Endothelial cell of umbilical vein (primary cell): ENCODE measurements around the gene NLGN1. TPM values are rescaled to one million over a fixed set of nuclear protein-coding genes. Genes with fewer than 3 reads are reported as not detected.

ENCODE experiments used
- BruUV-seq: library from RNA; stranded (reverse); fragments of 400-500 nt; replicated peaks from 2 replicates; lab custom pipeline; 2021; lab: Mats Ljungman, UMichigan
- CTCF ChIA-PET: fragments of 300-600, 350-600 bp; sonication (Branson Sonifier 250); formaldehyde crosslinking; loops from one replicate; lab custom pipeline; 2021; ENCODE audit warnings: antibody characterized with exemption, inconsistent platforms; lab: Charles Lee
- POLR2A ChIA-PET: fragments of 300-600, 350-600 bp; sonication (Branson Sonifier 250); formaldehyde crosslinking; loops from one replicate; lab custom pipeline; 2021; ENCODE audit warnings: antibody characterized with exemption, inconsistent platforms; lab: Charles Lee
- DNase-seq: peaks from one replicate; pipeline ENCODE4 v3.0.0-alpha.2; 2011; ENCODE audit warnings: low read depth, low spot score
- FAIRE-seq: peaks from 2 replicates; lab custom pipeline; 2011; peaks lifted over from hg19 to GRCh38; lab: Jason Lieb, UNC
- H2AFZ ChIP-seq: 2 replicates; pipeline ENCODE4 v1.6.0; 2012; ENCODE audit warnings: low read depth, low read length, control low read depth, inconsistent platforms
- H3K27ac ChIP-seq: 2 replicates; pipeline ENCODE4 v1.5.1; 2011; ENCODE audit warnings: low read depth, mild to moderate bottlenecking, control low read depth, low read length, moderate library complexity; ENCODE audit not compliant: insufficient read depth
- H3K27me3 ChIP-seq, 2 experiments: 2 replicates each; pipeline versions ENCODE4 v1.6.0 to v1.6.1; 2011; ENCODE audit warnings: low read length in 2 of 2, mixed read lengths in 1 of 2; ENCODE audit not compliant: control insufficient read depth in 2 of 2, insufficient read depth in 2 of 2
- H3K36me3 ChIP-seq, 2 experiments: 2 replicates in 1 of 2; 3 replicates in 1 of 2; pipeline ENCODE4 v1.5.1; 2011; ENCODE audit warnings: low read length in 2 of 2, mild to moderate bottlenecking in 1 of 2, moderate library complexity in 1 of 2; ENCODE audit not compliant: control insufficient read depth in 2 of 2, insufficient read depth in 2 of 2; ENCODE audit errors: extremely low read depth in 1 of 2
- H3K4me1 ChIP-seq: 3 replicates; pipeline ENCODE4 v1.5.1; 2011; ENCODE audit warnings: mild to moderate bottlenecking, low read length; ENCODE audit not compliant: control insufficient read depth, insufficient read depth; ENCODE audit errors: extremely low read depth
- H3K4me2 ChIP-seq: 2 replicates; pipeline ENCODE4 v1.6.1; 2011; ENCODE audit warnings: low read length, control low read depth, mixed read lengths; ENCODE audit not compliant: insufficient read depth
- H3K4me3 ChIP-seq, 3 experiments: fragments of 200-600 bp in 1 of 3; sonication (generic), shearing (Covaris generic) in 1 of 3; replicated peaks in 1 of 3; 2 replicates each; pipeline ENCODE4 v1.5.1; 2011 to 2016; ENCODE audit warnings: control low read depth in 3 of 3, low read length in 3 of 3, mild to moderate bottlenecking in 2 of 3, inconsistent platforms in 1 of 3, low read depth in 1 of 3, moderate library complexity in 1 of 3; ENCODE audit not compliant: insufficient read depth in 1 of 3
- H3K79me2 ChIP-seq: 2 replicates; pipeline ENCODE4 v1.6.0; 2012; ENCODE audit warnings: low read length, inconsistent platforms; ENCODE audit not compliant: control insufficient read depth, insufficient read depth
- H3K9ac ChIP-seq: replicated peaks from 2 replicates; pipeline ENCODE3; 2011; ENCODE audit warnings: low read length, control low read depth; ENCODE audit not compliant: insufficient read depth; ENCODE audit errors: extremely low read depth
- H3K9me1 ChIP-seq: replicated peaks from 3 replicates; pipeline ENCODE4 v1.6.0; 2011; ENCODE audit warnings: mild to moderate bottlenecking, low read length; ENCODE audit not compliant: control insufficient read depth, insufficient read depth; ENCODE audit errors: extremely low read depth
- H3K9me3 ChIP-seq: replicated peaks from 2 replicates; pipeline ENCODE4 v1.5.1; 2012; ENCODE audit warnings: low read length, inconsistent platforms; ENCODE audit not compliant: control insufficient read depth, insufficient read depth
- H4K20me1 ChIP-seq: replicated peaks from 2 replicates; pipeline ENCODE3; 2011; ENCODE audit warnings: mild to moderate bottlenecking, low read length; ENCODE audit not compliant: control insufficient read depth, insufficient read depth; ENCODE audit errors: extremely low read depth
- CTCF ChIP-seq, 2 donors: IDR thresholded peaks; 1 replicate in 1 of 2; 2 replicates in 1 of 2; pipeline ENCODE4 v1.5.1; 2011; ENCODE audit warnings: low read length in 2 of 2, mild to moderate bottlenecking in 2 of 2, moderate library complexity in 2 of 2, control low read depth in 1 of 2, inconsistent platforms in 1 of 2, low read depth in 1 of 2; ENCODE audit not compliant: insufficient read depth in 1 of 2; ENCODE audit errors: extremely low read depth in 1 of 2
- EZH2 ChIP-seq: IDR thresholded peaks from 2 replicates; pipeline ENCODE4 v1.6.1; 2012; ENCODE audit warnings: borderline replicate concordance, low read depth, mild to moderate bottlenecking, moderate library complexity, low read length, inconsistent platforms; ENCODE audit not compliant: severe bottlenecking
- FOS ChIP-seq: IDR thresholded peaks from 2 replicates; pipeline ENCODE4 v1.6.1; 2011; ENCODE audit warnings: mild to moderate bottlenecking, low read length, moderate library complexity, borderline replicate concordance; ENCODE audit not compliant: insufficient read depth
- GATA2 ChIP-seq: IDR thresholded peaks from 2 replicates; pipeline ENCODE4 v1.7.0; 2011; ENCODE audit warnings: low read depth, mild to moderate bottlenecking, moderate library complexity, mixed read lengths, low read length; ENCODE audit not compliant: insufficient read length, insufficient read depth
- JUN ChIP-seq: IDR thresholded peaks from 2 replicates; pipeline ENCODE4 v1.6.1; 2011; ENCODE audit warnings: borderline replicate concordance, low read depth; ENCODE audit not compliant: insufficient read length, insufficient read depth
- MAX ChIP-seq: IDR thresholded peaks from 2 replicates; pipeline ENCODE4 v1.6.1; 2011; ENCODE audit not compliant: insufficient read depth, insufficient read length
- MYC ChIP-seq: IDR thresholded peaks from one replicate; pipeline ENCODE4 v1.6.1; 2011; ENCODE audit warnings: mild to moderate bottlenecking, low read depth, low read length
- POLR2A ChIP-seq: IDR thresholded peaks from 2 replicates; pipeline ENCODE4 v1.6.1; 2012; ENCODE audit warnings: low read depth, mild to moderate bottlenecking, control low read depth, low read length
- POLR2AphosphoS5 ChIP-seq: IDR thresholded peaks from 2 replicates; pipeline ENCODE4 v1.6.1; 2012; ENCODE audit warnings: low read depth, mild to moderate bottlenecking, control low read depth, low read length, moderate library complexity; ENCODE audit not compliant: insufficient read depth
- dilution Hi-C: fragments of 300-500 bp; cut with MboI; formaldehyde crosslinking; loops from one replicate; pipeline ENCODE4 v1.15.0; 2019; ENCODE audit warnings: low sequenced_read_pairs; ENCODE audit not compliant: extremely low pct_ligation_motif_present
- intact Hi-C: fragments of 100-400 bp; cut with micrococcal nuclease; formaldehyde crosslinking; loops from one replicate; pipeline ENCODE4 v1.10.0; 2022
- polyA plus RNA-seq, 4 experiments: library from polyadenylated mRNA; depleted of rRNA in 3 of 4; stranded (reverse) in 3 of 4; unstranded in 1 of 4; fragments of >200 nt; gene quantifications; 2 replicates each; pipeline versions ENCODE4 v1.2.1 to v1.2.3, GENCODE V29; 2011 to 2012; ENCODE audit warnings: missing spikeins in 1 of 4
- total RNA-seq: library from RNA; stranded (reverse); gene quantifications from 2 replicates; pipeline ENCODE4 v1.2.3, GENCODE V29; 2021

Gene NLGN1
- total and polyA plus RNA-seq, 2 donors (not counting 3 experiments of a cell fraction or from before 2014, with no cell fraction given) = 7.9 to 16.3 TPM

- no peaks in the 10 kb centered on the region for H3K27me3 ChIP-seq
- CTCF ChIA-PET = no interaction called here
- H3K4me1 ChIP-seq = no peaks in the 10 kb centered on the region
- no peaks in the 10 kb centered on the region for H3K9me3 ChIP-seq
- dilution Hi-C loops = no loop called here
- BruUV-seq = no TSS peak
- no peaks in the 10 kb centered on the region for H3K79me2 ChIP-seq
- no peak overlapping the region for H3K9ac ChIP-seq
- no peaks in the 10 kb centered on the region for H3K9me1 ChIP-seq
- H3K4me3 ChIP-seq = no peak overlapping the region
- no peak overlapping the region for H2AFZ ChIP-seq
- FAIRE-seq = no peak
- H4K20me1 ChIP-seq = no peaks in the 10 kb centered on the region
- intact Hi-C loops = loop anchor here (10.0 kb wide), 1 partner anchor 324 kb away; no protein-coding TSS in a partner anchor
- DNase-seq = no peak
- POLR2A ChIA-PET = no interaction called here
- H3K36me3 ChIP-seq = no peaks in the 10 kb centered on the region
- H3K27ac ChIP-seq = no peak overlapping the region
- H3K4me2 ChIP-seq = no peak overlapping the region
- TF ChIP-seq POLR2A = no peak
- no peak for TF ChIP-seq MAX
- no peak for TF ChIP-seq MYC
- no peak for TF ChIP-seq CTCF (IDR thresholded peaks at IDR 0.05; ENCODE audit: extremely low read depth in 1 of 2, insufficient read depth in 1 of 2, low read depth in 1 of 2, low read length in 2 of 2)
- no peak for TF ChIP-seq EZH2
- no peak for TF ChIP-seq JUN
- TF ChIP-seq GATA2 = no peak
- TF ChIP-seq FOS = no peak
- TF ChIP-seq POLR2AphosphoS5 = no peak
These were observed 723.5 kb downstream of the NLGN1 start for GRCh38 chr3:174120997-174121396.
